H9 (cell line): ENCODE results near the gene KRT6A. TPM values are rescaled to one million over a fixed set of nuclear protein-coding genes. Genes with fewer than 3 reads are reported as not detected.

Experiments
- DNase-seq: peaks from one replicate; pipeline ENCODE4 v3.0.0-alpha.2; 2017
- H2AFZ ChIP-seq: one replicate; pipeline ENCODE4 v1.6.1; 2013; ENCODE audit warnings: mild to moderate bottlenecking, low read length, control low read depth, moderate library complexity
- H2AK5ac ChIP-seq: 2 replicates; pipeline ENCODE4 v1.6.1; 2013; ENCODE audit warnings: low read length, control low read depth, mixed read lengths; ENCODE audit not compliant: insufficient read length
- H2BK120ac ChIP-seq: one replicate; pipeline ENCODE4 v1.6.1; 2013; ENCODE audit warnings: low read depth, mild to moderate bottlenecking, low read length, control low read depth, inconsistent platforms; ENCODE audit not compliant: poor library complexity, severe bottlenecking
- H2BK12ac ChIP-seq: 2 replicates; pipeline ENCODE4 v1.6.1; 2013; ENCODE audit warnings: low read length, control low read depth, mixed read lengths, low read depth; ENCODE audit not compliant: insufficient read length
- H2BK15ac ChIP-seq: 2 replicates; pipeline ENCODE4 v1.6.1; 2013; ENCODE audit warnings: low read depth, low read length, control low read depth
- H2BK20ac ChIP-seq: one replicate; pipeline ENCODE4 v1.6.1; 2013; ENCODE audit warnings: low read depth, mild to moderate bottlenecking, low read length, control low read depth, inconsistent platforms; ENCODE audit not compliant: poor library complexity, severe bottlenecking
- H2BK5ac ChIP-seq: 2 replicates; pipeline ENCODE4 v1.6.1; 2013; ENCODE audit warnings: low read length, control low read depth, mixed read lengths; ENCODE audit not compliant: insufficient read length
- H3K14ac ChIP-seq: 2 replicates; pipeline ENCODE4 v1.6.1; 2013; ENCODE audit warnings: low read length, control low read depth; ENCODE audit not compliant: insufficient read depth
- H3K18ac ChIP-seq: 2 replicates; pipeline ENCODE4 v1.6.1; 2013; ENCODE audit warnings: low read depth, mild to moderate bottlenecking, mixed read lengths, low read length, control low read depth; ENCODE audit not compliant: insufficient read length
- H3K23ac ChIP-seq: 2 replicates; pipeline ENCODE4 v1.6.1; 2013; ENCODE audit warnings: low read length, control low read depth, mixed read lengths, low read depth; ENCODE audit not compliant: insufficient read length
- H3K23me2 ChIP-seq: 2 replicates; pipeline ENCODE4 v1.6.1; 2013; ENCODE audit warnings: low read depth, mild to moderate bottlenecking, mixed read lengths, low read length, control low read depth; ENCODE audit not compliant: insufficient read length, poor library complexity, severe bottlenecking
- H3K27ac ChIP-seq: 2 replicates; pipeline ENCODE4 v1.5.1; 2013; ENCODE audit warnings: low read length, control low read depth, mixed read lengths, low read depth; ENCODE audit not compliant: insufficient read length
- H3K27me3 ChIP-seq: 2 replicates; pipeline ENCODE4 v1.6.1; 2013; ENCODE audit warnings: low read length, control low read depth, inconsistent platforms; ENCODE audit not compliant: insufficient read depth
- H3K4ac ChIP-seq: 2 replicates; pipeline ENCODE4 v1.6.1; 2013; ENCODE audit warnings: low read depth, mild to moderate bottlenecking, control low read depth, inconsistent platforms, low read length, moderate library complexity
- H3K4me1 ChIP-seq: 2 replicates; pipeline ENCODE4 v1.6.1; 2013; ENCODE audit warnings: low read length, control low read depth, inconsistent platforms; ENCODE audit not compliant: insufficient read depth
- H3K4me2 ChIP-seq: 2 replicates; pipeline ENCODE4 v1.6.1; 2013; ENCODE audit warnings: low read length, control low read depth, mixed read lengths; ENCODE audit not compliant: insufficient read length, insufficient read depth
- H3K56ac ChIP-seq: 2 replicates; pipeline ENCODE4 v1.6.1; 2013; ENCODE audit warnings: low read depth, mild to moderate bottlenecking, mixed read lengths, low read length, control low read depth; ENCODE audit not compliant: insufficient read length
- H3K79me1 ChIP-seq: 2 replicates; pipeline ENCODE4 v1.6.1; 2013; ENCODE audit warnings: low read depth, mild to moderate bottlenecking, moderate library complexity, low read length, control low read depth, inconsistent platforms; ENCODE audit not compliant: insufficient read depth, poor library complexity, severe bottlenecking
- H3K79me2 ChIP-seq: 2 replicates; pipeline ENCODE4 v1.6.1; 2013; ENCODE audit warnings: low read length, control low read depth, inconsistent platforms; ENCODE audit not compliant: insufficient read depth
- H3K9ac ChIP-seq: 2 replicates; pipeline ENCODE4 v1.6.1; 2013; ENCODE audit warnings: low read length, control low read depth, mixed read lengths; ENCODE audit not compliant: insufficient read length; ENCODE audit errors: extremely low read depth
- H3K9me3 ChIP-seq: one replicate; pipeline ENCODE4 v1.6.1; 2013; ENCODE audit warnings: low read depth, low read length, inconsistent platforms; ENCODE audit not compliant: control insufficient read depth
- H3T11ph ChIP-seq: one replicate; pipeline ENCODE4 v1.6.1; 2013; ENCODE audit warnings: mild to moderate bottlenecking, low read length, control low read depth, inconsistent platforms
- H4K20me1 ChIP-seq: one replicate; pipeline ENCODE4 v1.6.1; 2013; ENCODE audit not compliant: control insufficient read depth, insufficient read length, insufficient read depth
- H4K5ac ChIP-seq: 2 replicates; pipeline ENCODE4 v1.6.1; 2013; ENCODE audit warnings: low read depth, mild to moderate bottlenecking, mixed read lengths, low read length, control low read depth; ENCODE audit not compliant: insufficient read length
- H4K8ac ChIP-seq: replicated peaks from 2 replicates; pipeline ENCODE4 v1.6.1; 2013; ENCODE audit warnings: low read length, control low read depth, mixed read lengths, low read depth; ENCODE audit not compliant: insufficient read length
- H4K91ac ChIP-seq: 2 replicates; pipeline ENCODE4 v1.6.1; 2013; ENCODE audit warnings: low read depth, mild to moderate bottlenecking, moderate library complexity, mixed read lengths, low read length, control low read depth; ENCODE audit not compliant: insufficient read length
- H3K27ac Mint-ChIP-seq, 3 experiments: 2 replicates in 2 of 3; 3 replicates in 1 of 3; pipeline ENCODE4 v1.8.0; 2020 to 2021; ENCODE audit warnings: mixed read lengths in 3 of 3, mild to moderate bottlenecking in 1 of 3, moderate library complexity in 1 of 3
- H3K27me3 Mint-ChIP-seq: 2 replicates; pipeline ENCODE4 v1.8.0; 2021; ENCODE audit warnings: low read depth, mild to moderate bottlenecking, moderate library complexity, mixed read lengths
- H3K36me3 Mint-ChIP-seq, 3 experiments: 2 replicates in 2 of 3; 3 replicates in 1 of 3; pipeline ENCODE4 v1.8.0; 2020 to 2021; ENCODE audit warnings: low read depth in 3 of 3, mixed read lengths in 3 of 3; ENCODE audit not compliant: insufficient read depth in 1 of 3
- H3K4me1 Mint-ChIP-seq, 2 experiments: 2 replicates each; pipeline ENCODE4 v1.8.0; 2020; ENCODE audit warnings: mixed read lengths in 2 of 2
- H3K4me3 Mint-ChIP-seq, 2 experiments: 2 replicates in 1 of 2; 3 replicates in 1 of 2; pipeline ENCODE4 v1.8.0; 2020 to 2021; ENCODE audit warnings: mild to moderate bottlenecking in 2 of 2, mixed read lengths in 2 of 2, moderate library complexity in 1 of 2
- H3K9me3 Mint-ChIP-seq, 2 experiments: 2 replicates in 1 of 2; 3 replicates in 1 of 2; pipeline ENCODE4 v1.8.0; 2020; ENCODE audit warnings: mild to moderate bottlenecking in 2 of 2, mixed read lengths in 2 of 2, moderate library complexity in 1 of 2
- WGBS: extraction: QIAGEN DNeasy Blood & Tissue Kit; methylation state at CpG from one replicate; pipeline ENCODE4 v1.1.7; 2013; ENCODE audit warnings: missing lambda C conversion rate, low lambda C conversion rate, mixed read lengths; ENCODE audit not compliant: insufficient read length; ENCODE audit errors: extremely low coverage; 5-methylcytosine and 5-hydroxymethylcytosine counted together
- total RNA-seq: library from RNA; stranded (reverse); gene quantifications from 2 replicates; pipeline ENCODE4 v1.2.1, GENCODE V29; 2021
- TF ChIP-seq, protein P1 (sequence below): fragments of 200-600 bp; sonication (generic); conservative IDR thresholded peaks from 3 replicates; pipeline ENCODE4 v1.8.0; 2021; ENCODE audit warnings: antibody characterized with exemption, mild to moderate bottlenecking

The KRT6A gene
- total RNA-seq, 1 experiment from 2014 or later = not detected

DNA sequence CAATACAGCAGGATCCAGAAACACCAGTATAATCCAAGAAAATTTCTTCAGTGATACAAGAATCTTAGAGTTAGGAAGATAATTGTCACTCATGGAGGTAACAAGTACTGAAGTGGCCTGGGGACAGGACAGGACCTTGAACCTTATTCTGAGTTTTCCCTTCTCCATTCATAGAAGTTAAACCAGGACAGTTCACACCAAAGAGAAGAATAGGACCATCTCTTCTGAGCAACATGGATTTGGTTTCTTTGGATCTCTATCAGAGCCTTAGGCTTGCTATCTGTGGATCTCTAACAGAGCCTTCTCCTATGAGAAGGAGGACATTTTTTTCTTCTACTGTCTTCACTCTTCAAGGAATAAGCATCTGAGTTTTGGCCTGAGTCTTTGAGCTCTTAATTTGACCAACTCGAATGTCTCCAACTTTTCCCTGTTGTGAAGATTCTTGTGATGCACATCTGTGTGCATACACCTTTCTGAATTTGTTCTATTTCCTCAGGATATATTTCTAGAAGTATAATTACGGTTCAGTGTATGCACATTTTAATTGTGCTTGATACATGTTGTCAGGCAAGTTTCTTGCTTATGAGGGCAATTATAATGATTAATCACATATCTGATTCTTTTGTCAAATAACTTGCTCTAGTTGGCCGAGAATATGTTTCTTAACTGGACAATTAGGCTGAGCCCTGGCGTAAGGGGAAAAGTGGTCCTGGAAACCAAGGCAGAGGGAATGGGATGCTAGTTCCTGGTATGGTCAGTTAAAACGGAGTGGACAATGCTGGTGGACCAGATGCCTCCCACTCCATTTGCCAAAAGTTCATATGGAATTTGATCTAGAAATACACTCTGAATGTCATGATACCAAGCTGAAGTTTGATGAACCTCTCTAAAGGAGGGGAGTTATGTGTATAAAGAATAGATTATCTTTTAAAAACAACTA is 6.6 kb downstream of the KRT6A start:
- H3K23ac ChIP-seq = no peak overlapping the region
- H3K14ac ChIP-seq = no peak overlapping the region
- no peak overlapping the region for H4K5ac ChIP-seq
- Mint-ChIP-seq H3K27me3 (peaks cover 26% of the 10 kb centered on the region), H3K4me1 (no peaks in the 10 kb centered on the region), H3K4me3 (no peak overlapping the region), H3K9me3 (peaks cover 3 to 10% of the 10 kb centered on the region in 2 experiments), H3K36me3 (no peaks in the 10 kb centered on the region; a peak in 1 of 7 replicates), H3K27ac (no peak overlapping the region; a peak in 1 of 7 replicates)
- H3T11ph ChIP-seq = no peak overlapping the region
- H2BK12ac ChIP-seq = no peak overlapping the region
- no peak overlapping the region for H3K56ac ChIP-seq
- no peak for DNase-seq
- TF ChIP-seq, protein P1, sequence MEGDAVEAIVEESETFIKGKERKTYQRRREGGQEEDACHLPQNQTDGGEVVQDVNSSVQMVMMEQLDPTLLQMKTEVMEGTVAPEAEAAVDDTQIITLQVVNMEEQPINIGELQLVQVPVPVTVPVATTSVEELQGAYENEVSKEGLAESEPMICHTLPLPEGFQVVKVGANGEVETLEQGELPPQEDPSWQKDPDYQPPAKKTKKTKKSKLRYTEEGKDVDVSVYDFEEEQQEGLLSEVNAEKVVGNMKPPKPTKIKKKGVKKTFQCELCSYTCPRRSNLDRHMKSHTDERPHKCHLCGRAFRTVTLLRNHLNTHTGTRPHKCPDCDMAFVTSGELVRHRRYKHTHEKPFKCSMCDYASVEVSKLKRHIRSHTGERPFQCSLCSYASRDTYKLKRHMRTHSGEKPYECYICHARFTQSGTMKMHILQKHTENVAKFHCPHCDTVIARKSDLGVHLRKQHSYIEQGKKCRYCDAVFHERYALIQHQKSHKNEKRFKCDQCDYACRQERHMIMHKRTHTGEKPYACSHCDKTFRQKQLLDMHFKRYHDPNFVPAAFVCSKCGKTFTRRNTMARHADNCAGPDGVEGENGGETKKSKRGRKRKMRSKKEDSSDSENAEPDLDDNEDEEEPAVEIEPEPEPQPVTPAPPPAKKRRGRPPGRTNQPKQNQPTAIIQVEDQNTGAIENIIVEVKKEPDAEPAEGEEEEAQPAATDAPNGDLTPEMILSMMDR = no peak
- no peaks in the 10 kb centered on the region for H3K79me1 ChIP-seq
- no peak overlapping the region for H3K4ac ChIP-seq
- WGBS = no CpG with 5 or more reads among the region's 5 CpGs
- H3K23me2 ChIP-seq = no peaks in the 10 kb centered on the region
- no peak overlapping the region for H2BK120ac ChIP-seq
- no peaks in the 10 kb centered on the region for H3K9me3 ChIP-seq
- no peak overlapping the region for H2AK5ac ChIP-seq
- H2AFZ ChIP-seq = no peak overlapping the region
- no peaks in the 10 kb centered on the region for H3K27me3 ChIP-seq
- no peak overlapping the region for H4K91ac ChIP-seq
- H2BK5ac ChIP-seq = no peak overlapping the region
- H4K20me1 ChIP-seq = no peaks in the 10 kb centered on the region
- H3K4me1 ChIP-seq = no peaks in the 10 kb centered on the region
- H2BK15ac ChIP-seq = no peak overlapping the region
- H3K4me2 ChIP-seq = no peak overlapping the region
- H3K18ac ChIP-seq = no peak overlapping the region
- H2BK20ac ChIP-seq = no peak overlapping the region
- no peak overlapping the region for H3K27ac ChIP-seq
- no peak overlapping the region for H4K8ac ChIP-seq
- no peaks in the 10 kb centered on the region for H3K79me2 ChIP-seq
- H3K9ac ChIP-seq = no peak overlapping the region
